H4 (cell line): Measurements from ENCODE around the gene SUV39H1. TPM values are rescaled to one million over a fixed set of nuclear protein-coding genes. Genes with fewer than 3 reads are reported as not detected.

Source experiments
- total RNA-seq: library from RNA; depleted of rRNA; stranded (reverse); fragments of >200 nt; shearing (Covaris generic); gene quantifications from 2 replicates; pipeline ENCODE4 v1.2.3, GENCODE V29; 2014; rRNA removed

Gene SUV39H1
- total RNA-seq, 1 experiment from 2014 or later = 11.8 TPM

Other genes starting within 250 kb of the SUV39H1 start
- 0.04 TPM in 1 of 2 replicates, not detected in the other for gene SLC38A5, start 226.5 kb upstream of the SUV39H1 start, total RNA-seq
- gene FTSJ1, start 220.5 kb upstream of the SUV39H1 start, total RNA-seq = 70.7 and 85.9 TPM in 2 replicates
- gene PORCN, start 187.7 kb upstream of the SUV39H1 start, total RNA-seq = 17.0 and 18.3 TPM in 2 replicates
- 129 and 133 TPM in 2 replicates for gene EBP, start 174.9 kb upstream of the SUV39H1 start, total RNA-seq
- gene TBC1D25, start 157.0 kb upstream of the SUV39H1 start, total RNA-seq = 2.6 and 3.2 TPM in 2 replicates
- 154 and 175 TPM in 2 replicates for gene RBM3, start 122.2 kb upstream of the SUV39H1 start, total RNA-seq
- gene WDR13, start 99.2 kb upstream of the SUV39H1 start, total RNA-seq = 42.8 and 49.7 TPM in 2 replicates
- 0.10 and 0.16 TPM in 2 replicates for gene WAS, start 12.9 kb upstream of the SUV39H1 start, total RNA-seq
- gene GLOD5, start 65.0 kb downstream of the SUV39H1 start, total RNA-seq = not detected in 2 replicates
- gene GATA1, start 89.9 kb downstream of the SUV39H1 start, total RNA-seq = not detected in 2 replicates
- 18.7 and 25.2 TPM in 2 replicates for gene HDAC6, start 105.3 kb downstream of the SUV39H1 start, total RNA-seq
- not detected in 2 replicates for gene ERAS, start 129.8 kb downstream of the SUV39H1 start, total RNA-seq
- 9.9 and 16.0 TPM in 2 replicates for gene PCSK1N, start 138.9 kb downstream of the SUV39H1 start, total RNA-seq
- gene TIMM17B, start 201.0 kb downstream of the SUV39H1 start, total RNA-seq = 59.1 and 61.2 TPM in 2 replicates
- 53.0 and 61.4 TPM in 2 replicates for gene PQBP1, start 201.2 kb downstream of the SUV39H1 start, total RNA-seq
- gene SLC35A2, start 214.9 kb downstream of the SUV39H1 start, total RNA-seq = 23.2 and 32.8 TPM in 2 replicates
- 10.8 and 11.9 TPM in 2 replicates for gene PIM2, start 222.3 kb downstream of the SUV39H1 start, total RNA-seq